Breast epithelium (tissue), 3 donors: ENCODE measurements around the gene WDFY2.

Source experiments
- POLR2A ChIP-seq: fragments of 450-650 bp; IDR thresholded peaks from one replicate; pipeline ENCODE4 v1.6.1; 2016; ENCODE audit warnings: antibody characterized with exemption, mild to moderate bottlenecking, moderate library complexity
- POLR2AphosphoS5 ChIP-seq, 3 donors: sonication (generic); formaldehyde crosslinking; IDR thresholded peaks; one replicate each; pipeline ENCODE4 v1.6.1; 2017; ENCODE audit warnings: antibody characterized with exemption in 3 of 3
- TF ChIP-seq, protein P1 (sequence below), 3 donors: fragments of 450-650 bp; IDR thresholded peaks; one replicate each; pipeline ENCODE4 v1.5.1; 2016 to 2017; ENCODE audit warnings: antibody characterized with exemption in 3 of 3, mild to moderate bottlenecking in 3 of 3, moderate library complexity in 3 of 3

DNA sequence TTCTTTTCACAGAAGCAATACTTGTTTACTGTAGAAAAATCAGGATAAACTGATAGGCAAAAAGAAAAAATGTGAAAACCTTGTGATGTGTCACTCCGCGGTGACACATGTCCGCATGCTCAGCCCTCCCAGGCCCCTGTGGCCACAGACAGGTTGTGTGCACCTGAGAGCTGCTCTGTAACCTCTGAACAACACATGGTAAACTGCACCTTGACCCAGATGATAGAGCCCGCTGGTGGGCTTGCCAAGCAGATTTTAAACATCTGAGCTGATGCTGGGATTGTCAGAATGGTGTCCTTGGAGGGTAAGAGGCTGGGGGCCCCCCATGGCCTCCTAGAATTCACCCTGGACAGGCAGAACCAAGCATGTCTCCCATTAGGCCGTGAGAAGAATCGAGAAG lies 185.9 kb downstream of the WDFY2 start:
- TF ChIP-seq POLR2A = no peak
- TF ChIP-seq, protein P1, sequence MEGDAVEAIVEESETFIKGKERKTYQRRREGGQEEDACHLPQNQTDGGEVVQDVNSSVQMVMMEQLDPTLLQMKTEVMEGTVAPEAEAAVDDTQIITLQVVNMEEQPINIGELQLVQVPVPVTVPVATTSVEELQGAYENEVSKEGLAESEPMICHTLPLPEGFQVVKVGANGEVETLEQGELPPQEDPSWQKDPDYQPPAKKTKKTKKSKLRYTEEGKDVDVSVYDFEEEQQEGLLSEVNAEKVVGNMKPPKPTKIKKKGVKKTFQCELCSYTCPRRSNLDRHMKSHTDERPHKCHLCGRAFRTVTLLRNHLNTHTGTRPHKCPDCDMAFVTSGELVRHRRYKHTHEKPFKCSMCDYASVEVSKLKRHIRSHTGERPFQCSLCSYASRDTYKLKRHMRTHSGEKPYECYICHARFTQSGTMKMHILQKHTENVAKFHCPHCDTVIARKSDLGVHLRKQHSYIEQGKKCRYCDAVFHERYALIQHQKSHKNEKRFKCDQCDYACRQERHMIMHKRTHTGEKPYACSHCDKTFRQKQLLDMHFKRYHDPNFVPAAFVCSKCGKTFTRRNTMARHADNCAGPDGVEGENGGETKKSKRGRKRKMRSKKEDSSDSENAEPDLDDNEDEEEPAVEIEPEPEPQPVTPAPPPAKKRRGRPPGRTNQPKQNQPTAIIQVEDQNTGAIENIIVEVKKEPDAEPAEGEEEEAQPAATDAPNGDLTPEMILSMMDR (IDR thresholded peaks at IDR 0.05) = no peak
- no peak for TF ChIP-seq POLR2AphosphoS5 (IDR thresholded peaks at IDR 0.05)
